Neutrophil (primary cell): ENCODE results near the gene KLHL29.
"Not testable (repeated sequence)": the region's sequence is repeated elsewhere in the genome, so short reads cannot be mapped to it uniquely, and the experiment has no call there.

Experiments used
- H3K27ac ChIP-seq: fragments of 200-600 bp; sonication (generic); 2 replicates; pipeline ENCODE4 v1.5.1; 2016; ENCODE audit warnings: mild to moderate bottlenecking, moderate library complexity
- H3K27me3 ChIP-seq: fragments of 200-600 bp; sonication (generic); 2 replicates; pipeline ENCODE4 v1.6.0; 2016; ENCODE audit warnings: mild to moderate bottlenecking
- H3K36me3 ChIP-seq: fragments of 200-600 bp; sonication (generic); 2 replicates; pipeline ENCODE4 v1.5.1; 2017
- H3K4me1 ChIP-seq, 2 experiments: fragments of 200-600 bp in 1 of 2; sonication (generic) in 1 of 2; 1 replicate in 1 of 2; 2 replicates in 1 of 2; pipeline versions ENCODE4 v1.5.1 to v1.6.1; 2013 to 2016; ENCODE audit warnings: low read depth in 1 of 2, low read length in 1 of 2, mild to moderate bottlenecking in 1 of 2, moderate library complexity in 1 of 2; ENCODE audit not compliant: control insufficient read depth in 1 of 2, insufficient read depth in 1 of 2
- H3K4me3 ChIP-seq, 2 experiments: fragments of 200-600 bp in 1 of 2; sonication (generic) in 1 of 2; 1 replicate in 1 of 2; 2 replicates in 1 of 2; pipeline ENCODE4 v1.5.1; 2013 to 2016; ENCODE audit warnings: low read depth in 1 of 2, low read length in 1 of 2, mild to moderate bottlenecking in 1 of 2, moderate library complexity in 1 of 2
- H3K9me3 ChIP-seq: fragments of 200-600 bp; sonication (generic); 2 replicates; pipeline ENCODE4 v1.5.1; 2016
- CTCF ChIP-seq: fragments of 200-600 bp; sonication (generic); IDR thresholded peaks from 2 replicates; pipeline ENCODE4 v1.5.1; 2016; ENCODE audit warnings: antibody characterized with exemption

The KLHL29 gene

GRCh38 chr2:23722255-23722654 is 337.3 kb downstream of the KLHL29 start:
- no peaks in the 10 kb centered on the region for H3K27me3 ChIP-seq
- TF ChIP-seq CTCF, result no peak
- no peaks in the 10 kb centered on the region for H3K9me3 ChIP-seq
- H3K4me1 ChIP-seq, result no peaks in the 10 kb centered on the region
- H3K4me3 ChIP-seq, result no peak overlapping the region
- H3K27ac ChIP-seq, result no peak overlapping the region
- H3K36me3 ChIP-seq, result peaks cover 5% of the 10 kb centered on the region

GRCh38 chr2:23723029-23723428 is 338.1 kb downstream of the KLHL29 start:
- H3K36me3 ChIP-seq, result not testable (repeated sequence)

GRCh38 chr2:23734416-23734815 is 349.4 kb downstream of the KLHL29 start:
- no peaks in the 10 kb centered on the region for H3K4me1 ChIP-seq
- no peaks in the 10 kb centered on the region for H3K27me3 ChIP-seq
- no peak overlapping the region for H3K4me3 ChIP-seq
- TF ChIP-seq CTCF, result no peak
- H3K9me3 ChIP-seq, result no peaks in the 10 kb centered on the region
- no peaks in the 10 kb centered on the region for H3K36me3 ChIP-seq
- no peak overlapping the region for H3K27ac ChIP-seq

More at GRCh38 chr2:23723029-23723428, 338.1 kb downstream of the KLHL29 start:
- H3K9me3 ChIP-seq, H3K27me3 ChIP-seq, H3K27ac ChIP-seq, H3K4me3 ChIP-seq, H3K4me1 ChIP-seq: not testable (repeated sequence)

GRCh38 chr2:23736783-23737182 is 351.8 kb downstream of the KLHL29 start:
- H3K4me1 ChIP-seq, H3K36me3 ChIP-seq, H3K27ac ChIP-seq, H3K4me3 ChIP-seq, H3K9me3 ChIP-seq, H3K27me3 ChIP-seq: not testable (repeated sequence)

- Histone ChIP-seq H3K27me3 (no peaks in the 10 kb centered on the region), H3K9me3 (no peaks in the 10 kb centered on the region), H3K4me3 (no peak overlapping the region), H3K27ac (peak overlapping the region; percentile 15), H3K4me1 (no peaks in the 10 kb centered on the region), H3K36me3 (peaks cover 10% of the 10 kb centered on the region)
- TF ChIP-seq CTCF, result no peak
These were observed 360.2 kb downstream of the KLHL29 start for GRCh38 chr2:23745068-23745725.

GRCh38 chr2:23745726-23746105 is 360.7 kb downstream of the KLHL29 start:
- TF ChIP-seq CTCF, result no peak
- peak overlapping the region; percentile 15 for H3K27ac ChIP-seq
- no peaks in the 10 kb centered on the region for H3K9me3 ChIP-seq
- no peaks in the 10 kb centered on the region for H3K27me3 ChIP-seq
- peaks cover 16% of the 10 kb centered on the region for H3K36me3 ChIP-seq
- no peak overlapping the region for H3K4me3 ChIP-seq
- H3K4me1 ChIP-seq, result no peaks in the 10 kb centered on the region
